GOT3 (cell line): ENCODE measurements around the gene PIGR.

ENCODE experiments used
- DNase-seq: peaks from one replicate; lab custom pipeline; 2025; ENCODE audit warnings: mixed read lengths; lab: John Stamatoyannopoulos, UW

The PIGR gene, protein sequence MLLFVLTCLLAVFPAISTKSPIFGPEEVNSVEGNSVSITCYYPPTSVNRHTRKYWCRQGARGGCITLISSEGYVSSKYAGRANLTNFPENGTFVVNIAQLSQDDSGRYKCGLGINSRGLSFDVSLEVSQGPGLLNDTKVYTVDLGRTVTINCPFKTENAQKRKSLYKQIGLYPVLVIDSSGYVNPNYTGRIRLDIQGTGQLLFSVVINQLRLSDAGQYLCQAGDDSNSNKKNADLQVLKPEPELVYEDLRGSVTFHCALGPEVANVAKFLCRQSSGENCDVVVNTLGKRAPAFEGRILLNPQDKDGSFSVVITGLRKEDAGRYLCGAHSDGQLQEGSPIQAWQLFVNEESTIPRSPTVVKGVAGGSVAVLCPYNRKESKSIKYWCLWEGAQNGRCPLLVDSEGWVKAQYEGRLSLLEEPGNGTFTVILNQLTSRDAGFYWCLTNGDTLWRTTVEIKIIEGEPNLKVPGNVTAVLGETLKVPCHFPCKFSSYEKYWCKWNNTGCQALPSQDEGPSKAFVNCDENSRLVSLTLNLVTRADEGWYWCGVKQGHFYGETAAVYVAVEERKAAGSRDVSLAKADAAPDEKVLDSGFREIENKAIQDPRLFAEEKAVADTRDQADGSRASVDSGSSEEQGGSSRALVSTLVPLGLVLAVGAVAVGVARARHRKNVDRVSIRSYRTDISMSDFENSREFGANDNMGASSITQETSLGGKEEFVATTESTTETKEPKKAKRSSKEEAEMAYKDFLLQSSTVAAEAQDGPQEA

DNA sequence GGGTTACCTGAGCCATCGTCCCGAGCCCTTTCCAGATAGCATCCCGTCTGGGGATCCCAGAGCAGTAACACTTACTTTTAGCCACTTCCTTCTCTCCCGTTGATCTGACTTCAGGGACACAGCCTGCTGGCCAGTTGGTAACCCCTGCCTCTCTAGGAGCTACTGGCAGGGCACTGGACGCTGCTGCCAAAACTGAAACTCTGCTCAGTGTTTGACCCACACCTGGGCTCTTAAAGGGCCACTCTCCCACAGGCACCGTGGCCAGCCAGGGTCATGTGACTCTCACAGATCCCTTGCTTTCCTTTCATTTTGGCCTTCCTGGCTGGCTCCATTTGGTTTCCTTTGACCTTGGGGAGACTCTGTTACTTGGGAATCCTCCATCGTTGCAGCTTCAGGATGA, at the start of gene PIGR:
Gene PIGR (minus strand): TSS at position 206 of the 400 bp plus-strand sequence. CDS start 5,935 bp downstream, outside the sequence.
- DNase-seq: no peak

DNA sequence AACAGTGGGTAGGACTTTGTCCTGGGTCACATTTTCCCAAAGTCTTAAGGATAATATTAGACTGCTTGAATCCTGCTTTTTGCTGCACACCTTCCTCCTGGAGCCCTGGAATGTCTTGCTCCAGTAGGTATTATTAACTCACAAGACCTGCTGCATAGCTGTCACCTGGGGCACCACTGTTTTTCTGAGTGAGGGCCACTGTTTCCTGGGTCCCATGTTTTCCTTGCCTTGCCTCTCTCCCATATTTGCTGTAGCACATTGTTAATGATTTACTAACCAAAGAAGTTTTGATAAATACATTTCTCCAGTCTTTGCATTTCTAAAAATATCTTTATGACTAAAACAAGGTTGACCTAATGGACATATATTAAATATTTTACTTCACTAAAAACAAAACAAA, 46.5 kb upstream of the PIGR start:
- no peak for DNase-seq

DNA sequence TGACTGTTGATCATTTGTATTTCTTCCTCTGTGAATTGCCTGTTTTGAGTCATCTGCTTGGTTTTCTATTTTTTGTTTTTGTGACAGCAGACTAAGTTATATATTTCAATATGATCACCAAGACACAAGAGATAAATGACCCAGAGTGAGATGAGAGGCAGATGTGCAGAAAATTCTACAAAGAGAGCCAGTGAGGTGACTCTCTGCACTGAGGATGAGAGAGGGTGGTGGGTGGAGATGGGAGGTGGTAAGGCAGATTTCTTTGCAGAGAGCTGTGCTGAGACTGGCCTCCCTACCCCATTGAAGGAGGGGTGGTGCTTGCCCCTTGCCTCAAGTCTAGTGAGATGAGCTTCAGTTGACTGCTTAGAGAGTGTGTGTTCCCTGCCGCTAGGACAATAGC, 41.6 kb upstream of the PIGR start:
- no peak for DNase-seq

DNA sequence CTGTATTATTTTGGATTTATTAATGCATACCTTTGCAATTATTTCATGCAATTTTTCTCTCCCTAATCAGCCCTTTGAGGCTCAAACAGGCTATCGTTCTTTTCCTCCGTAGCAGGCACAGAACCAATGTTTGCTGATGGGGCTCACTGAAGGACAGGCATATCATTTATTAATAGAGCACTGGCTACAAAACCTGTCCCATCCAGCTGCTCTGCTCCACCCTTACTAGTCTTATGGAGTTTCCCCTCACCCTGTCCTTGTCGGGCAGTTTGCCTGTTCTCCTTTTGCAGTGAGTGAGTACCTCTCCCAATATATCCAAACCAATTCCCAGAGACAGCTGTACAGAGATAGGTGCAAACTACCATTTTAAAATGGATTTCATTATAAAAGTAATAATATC, 40.6 kb upstream of the PIGR start:
- no peak for DNase-seq

DNA sequence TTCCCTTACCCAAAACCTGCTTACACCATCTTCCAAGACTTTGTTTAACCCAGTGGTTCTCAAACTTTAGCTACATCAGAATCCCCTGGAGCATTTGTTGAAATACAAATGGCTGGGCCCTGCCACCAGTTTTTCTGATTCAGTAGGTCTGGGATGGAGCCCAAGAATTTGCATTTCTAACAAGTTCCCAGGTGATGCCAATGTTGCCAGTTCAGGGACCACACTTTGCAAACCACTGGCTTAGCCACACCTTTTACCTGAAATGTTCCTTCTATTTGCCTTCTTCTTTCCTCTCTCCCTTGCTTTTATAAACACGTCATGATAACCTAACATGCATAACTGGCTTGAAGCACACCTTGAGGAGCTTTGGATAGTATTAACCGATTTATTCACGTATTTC, 40.1 kb upstream of the PIGR start:
- no peak for DNase-seq

DNA sequence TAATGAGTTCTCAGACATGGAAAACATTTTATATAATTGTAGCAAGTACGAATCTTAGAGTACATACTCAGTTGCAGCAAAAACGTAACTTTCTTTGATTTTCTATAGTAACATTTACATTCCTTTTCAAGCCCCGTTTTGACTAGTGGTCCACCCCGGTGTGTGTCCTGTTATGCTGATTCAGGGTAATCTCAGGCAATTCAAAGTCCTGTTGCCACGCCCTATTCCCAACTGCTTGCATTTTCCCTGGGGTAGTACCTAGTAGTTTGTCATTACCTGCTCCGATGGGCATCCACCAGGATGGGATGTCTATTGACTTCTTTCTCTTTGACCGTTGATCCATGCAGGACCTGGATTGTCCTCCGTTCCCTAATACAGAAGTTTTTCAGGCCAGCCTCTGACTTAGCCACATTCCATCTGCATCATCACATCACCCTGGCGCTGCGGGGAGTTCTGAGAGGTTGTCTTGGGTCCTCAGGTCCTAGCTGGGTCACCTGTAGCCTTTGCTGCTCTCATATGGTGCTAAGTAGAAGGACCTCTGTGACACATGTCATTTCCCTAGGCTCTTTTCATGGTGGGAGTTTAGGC, 39.0 kb upstream of the PIGR start:
- no peak for DNase-seq

DNA sequence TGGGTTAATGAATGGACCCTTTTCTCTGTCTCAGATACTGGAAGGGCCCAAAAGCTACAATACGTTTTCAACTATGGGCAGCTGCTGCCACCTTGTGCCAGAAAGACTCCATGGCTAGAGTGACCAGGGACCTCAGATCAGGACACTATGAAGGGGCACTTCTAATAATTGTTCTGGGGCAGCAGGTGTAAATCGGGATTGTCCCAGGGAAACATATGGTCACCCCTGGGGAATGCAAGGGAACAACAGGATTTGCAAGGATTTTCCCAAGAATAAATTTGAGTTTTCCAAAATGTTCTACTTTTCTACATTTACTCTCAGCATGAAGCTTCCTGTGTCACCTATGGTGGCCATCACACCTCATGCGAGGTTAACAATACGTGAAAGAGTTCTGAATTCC, 36.0 kb upstream of the PIGR start:
- no peak for DNase-seq

DNA sequence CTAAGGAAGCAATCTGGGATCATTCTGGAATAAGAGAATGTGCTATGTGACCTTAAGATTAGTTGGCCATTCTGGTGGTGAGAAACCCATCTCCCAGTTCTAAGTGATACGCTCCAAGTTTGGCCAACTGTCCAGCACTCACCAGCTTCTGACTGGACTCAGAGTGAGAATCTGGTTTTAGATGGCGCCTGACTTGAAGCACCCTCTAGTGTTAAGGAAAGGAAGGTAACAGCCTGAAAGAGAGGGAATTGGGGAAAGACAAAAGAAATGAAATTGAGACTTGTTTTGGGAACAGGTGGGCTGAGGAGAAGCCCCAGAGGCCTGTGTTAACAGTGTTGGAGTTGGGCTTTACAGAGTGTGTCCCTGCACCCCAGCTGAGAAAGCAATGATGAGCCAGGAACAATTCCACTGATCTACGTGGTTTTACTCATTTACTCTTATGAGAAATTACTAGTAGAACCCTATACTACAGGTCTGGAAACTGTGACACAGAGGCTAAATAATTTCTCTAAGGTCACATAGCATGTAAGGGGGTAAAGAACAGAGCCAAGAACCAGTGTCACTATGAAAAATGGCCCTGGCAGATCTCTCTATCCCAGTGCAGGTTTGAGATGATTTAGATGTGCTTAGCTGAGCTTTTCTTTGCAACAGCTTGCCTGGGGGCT, 33.2 kb upstream of the PIGR start:
- no peak for DNase-seq

DNA sequence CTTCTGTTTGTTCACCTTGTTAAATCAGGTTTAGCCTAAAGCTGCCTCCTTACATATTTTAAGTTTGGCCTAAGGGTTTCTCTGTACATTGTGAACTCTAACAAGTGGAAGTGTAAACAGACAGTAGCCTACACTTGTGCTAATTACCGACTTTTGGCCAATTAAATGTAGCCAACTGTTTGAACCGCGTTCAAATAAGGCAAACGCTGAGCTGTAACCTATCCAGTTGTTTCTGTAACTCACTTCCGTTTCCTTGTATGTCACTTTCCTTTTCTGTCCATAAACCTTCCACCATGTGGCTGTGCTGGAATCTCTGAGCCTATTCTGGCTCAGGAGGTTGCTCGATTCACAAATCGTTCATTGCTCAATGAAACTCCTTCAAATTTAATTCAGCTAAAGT, 32.0 kb upstream of the PIGR start:
- no peak for DNase-seq

DNA sequence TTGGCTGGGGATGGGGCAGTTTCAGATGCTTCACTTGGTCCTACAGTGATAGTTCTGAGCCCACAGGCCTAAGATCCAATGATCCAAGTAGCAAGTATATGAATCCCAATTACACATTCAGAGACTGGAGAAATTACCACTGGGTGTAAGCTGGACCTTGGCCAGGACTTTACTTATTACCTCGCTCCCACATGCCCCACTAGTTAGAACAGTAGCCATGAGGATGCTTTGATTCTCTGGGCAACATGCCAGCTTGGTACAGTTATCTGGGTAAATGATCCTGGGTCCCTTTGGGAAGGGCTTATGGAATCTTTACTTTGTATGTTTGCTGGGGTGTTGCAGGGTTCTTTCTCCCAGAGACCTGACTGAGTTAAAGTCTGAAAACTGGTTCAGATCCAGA, 29.0 kb upstream of the PIGR start:
- no peak for DNase-seq

DNA sequence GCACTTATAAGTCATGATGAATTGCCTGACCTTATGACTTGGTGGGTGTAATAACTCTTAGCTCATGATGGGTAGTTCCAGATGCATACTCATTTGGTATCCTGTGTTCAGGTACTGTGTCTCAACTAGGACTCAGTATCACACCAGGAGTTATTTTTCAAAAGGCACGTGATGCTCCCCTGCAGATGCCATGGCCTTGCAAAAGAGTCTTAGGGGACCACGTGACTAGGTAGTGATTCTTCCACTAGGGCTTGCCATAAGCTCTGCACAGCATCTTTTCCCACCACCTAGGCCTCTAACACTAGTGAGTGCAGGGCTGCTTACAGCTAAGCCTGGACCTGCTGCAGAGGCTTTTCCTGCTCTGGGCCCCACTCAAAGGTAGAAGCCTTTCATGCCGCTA, 27.9 kb upstream of the PIGR start:
- no peak for DNase-seq

DNA sequence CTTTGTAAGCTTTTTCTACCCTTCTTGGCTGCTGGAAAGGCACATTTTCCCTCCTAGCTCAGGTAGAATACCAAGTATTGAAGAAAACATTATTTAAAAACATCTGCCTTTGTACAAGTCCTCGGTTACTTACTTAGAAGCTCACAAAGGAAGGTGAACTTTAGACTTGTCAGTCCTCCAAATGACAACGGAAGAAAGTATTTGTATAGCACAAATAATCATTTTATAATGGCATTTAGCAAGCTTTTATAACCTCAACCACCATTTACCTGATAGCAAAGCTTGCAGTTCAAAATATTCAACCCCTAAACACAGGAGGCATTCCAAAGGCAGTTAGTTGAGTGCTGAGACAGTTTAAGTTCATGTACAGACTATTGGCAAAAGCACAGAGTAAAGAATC, 26.5 kb upstream of the PIGR start:
- DNase-seq: no peak

DNA sequence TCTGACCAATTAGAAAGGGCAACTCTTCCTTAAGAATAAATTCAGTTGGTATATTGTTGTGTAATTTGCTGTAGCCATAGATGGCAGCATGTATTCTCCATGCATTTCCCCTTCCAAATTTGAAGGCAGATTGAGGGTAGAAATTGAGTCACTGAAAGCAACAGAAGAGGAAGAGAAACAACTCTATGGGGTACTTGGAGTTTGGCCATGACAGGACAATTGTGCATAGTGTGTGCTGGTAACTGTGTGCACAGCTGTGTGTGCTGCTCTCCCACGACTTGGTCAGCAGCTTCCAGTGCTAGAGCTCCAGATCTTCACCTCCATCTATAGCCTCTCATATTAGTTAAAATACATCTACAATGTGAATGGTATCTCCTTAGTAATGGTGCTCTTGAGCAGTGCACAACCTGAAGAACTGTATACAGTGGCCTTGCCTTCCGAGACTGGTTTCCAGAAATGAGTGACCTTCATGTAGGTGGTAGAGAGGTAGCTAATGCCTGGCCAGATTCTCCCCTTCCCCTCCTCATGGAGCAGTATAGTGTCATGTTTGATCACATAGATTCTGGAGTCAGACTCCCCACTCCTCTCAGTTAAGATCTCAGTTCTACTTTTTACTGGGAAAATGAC, 24.9 kb upstream of the PIGR start:
- no peak for DNase-seq

DNA sequence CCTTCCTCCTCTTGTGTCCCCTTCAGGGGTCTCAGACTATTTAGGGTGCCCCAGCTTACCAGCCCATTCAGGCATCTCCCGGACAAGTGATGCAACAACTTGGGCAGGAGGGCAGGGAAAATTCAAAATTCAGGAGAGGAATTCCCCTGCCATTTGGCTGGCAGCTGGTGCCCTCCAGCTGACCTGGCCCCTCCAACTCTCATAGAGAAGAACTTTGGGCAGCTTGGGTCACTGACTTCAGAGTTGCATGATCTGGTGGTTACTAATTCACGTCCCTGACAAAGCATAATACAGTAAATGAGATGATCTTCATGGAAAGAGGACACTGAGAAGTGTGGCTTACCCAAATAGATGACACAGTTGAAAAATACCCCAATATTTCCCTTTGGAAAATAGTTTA, 24.2 kb upstream of the PIGR start, which contains the start of gene FCAMR:
Gene FCAMR (minus strand): TSS at position 15 of the 400 bp plus-strand sequence. CDS start 335 bp downstream, outside the sequence.
- DNase-seq: no peak

DNA sequence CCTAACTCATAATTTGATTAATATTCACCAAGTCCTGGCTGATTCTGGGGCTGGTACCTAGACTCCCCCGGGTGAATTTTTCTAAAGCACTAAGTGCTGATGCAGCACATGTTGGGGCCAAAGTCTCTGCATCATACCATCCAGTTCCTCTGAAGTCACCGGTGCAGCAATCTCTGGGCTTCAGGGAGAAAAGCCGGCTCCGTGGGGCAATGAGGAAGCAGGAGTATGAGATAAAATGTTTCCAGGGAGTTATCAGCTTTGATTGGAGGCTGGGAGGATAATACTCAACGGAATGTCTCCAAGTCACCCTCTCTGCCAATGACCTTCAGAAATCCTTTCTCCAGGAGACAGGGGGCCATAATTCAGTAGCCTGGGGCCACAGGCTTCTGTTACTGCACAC, 22.8 kb upstream of the PIGR start:
- DNase-seq: no peak

DNA sequence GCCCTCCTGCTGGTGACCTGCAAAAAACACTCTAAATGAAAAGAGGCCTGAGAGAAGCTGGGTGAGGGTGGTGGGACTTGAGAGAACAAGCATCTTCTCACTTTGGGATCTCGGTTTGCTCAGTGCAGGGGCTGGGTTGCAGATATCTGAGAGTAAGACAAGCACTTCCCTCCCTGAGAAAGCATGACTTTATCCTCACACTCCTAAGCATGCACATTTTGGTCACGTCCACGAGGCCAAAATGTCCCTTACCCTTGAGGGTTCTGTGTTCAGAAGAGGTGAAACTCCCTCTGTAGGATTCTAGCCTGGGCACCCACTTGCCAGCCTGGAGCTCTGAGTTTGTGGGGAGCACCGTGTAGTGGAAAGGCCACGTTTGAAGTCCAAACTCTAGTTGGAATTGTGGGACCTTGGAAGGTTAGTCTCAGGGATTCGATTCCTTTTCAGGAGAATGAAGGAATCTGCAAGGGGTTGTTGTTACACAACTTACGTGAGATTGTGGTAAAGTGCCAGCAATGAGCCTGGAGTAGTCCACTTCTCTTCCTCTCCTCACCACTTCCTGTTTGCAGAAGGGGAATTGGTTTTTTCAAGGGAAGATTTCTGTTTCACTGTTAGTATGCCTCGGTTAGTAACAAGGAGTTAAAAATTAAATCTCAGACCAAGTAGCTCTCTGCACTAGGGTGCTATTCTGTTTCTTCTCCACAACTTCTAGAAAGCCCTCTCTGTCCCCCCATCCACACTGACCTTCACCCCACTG, 21.0 kb upstream of the PIGR start:
- no peak for DNase-seq

DNA sequence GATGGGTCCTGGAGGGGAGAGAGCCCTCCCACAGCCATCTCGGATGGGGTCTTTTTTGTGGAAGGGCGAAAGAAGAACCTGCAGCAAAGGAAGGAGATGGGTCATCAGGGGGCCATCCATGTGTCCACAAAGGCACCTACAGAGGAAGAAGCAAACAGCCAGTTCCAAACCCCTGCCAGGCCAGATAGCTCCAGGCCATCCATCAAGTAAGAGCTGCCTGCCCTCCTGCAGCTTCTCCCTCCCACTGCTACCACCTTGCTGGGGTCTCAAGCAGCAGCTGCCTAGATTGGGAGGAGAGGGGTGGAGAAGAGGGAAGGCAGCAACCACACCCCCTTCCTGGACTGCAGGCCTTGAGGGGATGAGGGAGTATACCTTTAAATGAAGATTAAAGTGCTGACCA, 19.5 kb upstream of the PIGR start:
- no peak for DNase-seq

DNA sequence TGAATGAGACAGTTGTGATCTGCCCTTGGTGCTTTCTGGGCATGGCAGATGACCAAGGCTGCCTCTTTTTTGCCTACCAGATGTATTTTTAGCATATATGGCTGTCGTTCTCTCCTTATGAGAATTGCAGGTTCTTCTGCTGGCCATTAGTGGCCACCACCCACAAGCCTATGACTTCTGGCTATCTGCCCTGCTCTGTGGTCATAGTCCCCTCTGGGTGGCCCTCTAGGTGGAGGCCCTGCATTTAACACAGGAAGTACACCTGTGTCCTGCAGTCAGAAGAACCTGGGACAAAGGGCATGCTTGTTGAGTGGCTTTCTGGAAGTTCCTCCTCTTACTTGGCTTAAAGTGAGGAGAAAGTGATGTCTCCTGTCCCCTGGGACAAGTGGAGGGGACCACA, 17.5 kb upstream of the PIGR start:
- DNase-seq: no peak

DNA sequence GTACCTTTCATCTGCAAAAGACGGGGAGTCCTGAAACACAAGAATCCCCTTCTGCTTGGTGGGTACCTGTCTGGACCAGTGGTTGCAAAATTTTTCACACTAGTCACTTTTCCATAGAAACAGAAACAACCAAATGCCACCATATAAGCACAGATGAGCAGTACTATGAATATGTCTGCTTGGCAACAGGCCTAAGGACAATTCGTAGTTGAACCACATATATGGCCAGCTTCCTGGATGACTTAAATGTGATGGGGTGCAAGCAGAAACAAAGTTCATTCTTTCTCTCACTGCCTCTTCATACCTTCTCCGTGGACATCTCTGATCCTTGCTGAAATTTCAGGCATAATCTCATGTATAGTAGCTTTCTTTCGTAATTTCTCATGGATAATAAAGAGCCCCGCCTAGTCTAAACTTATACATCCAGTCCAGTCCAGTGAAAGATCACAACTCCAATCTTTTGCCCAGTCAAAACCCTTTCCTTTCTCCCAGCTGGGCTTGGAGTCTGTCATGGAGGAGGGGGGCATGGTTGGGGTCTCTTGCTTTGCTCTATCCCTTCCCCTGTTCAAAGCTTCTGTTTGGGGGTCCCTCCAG, 16.9 kb upstream of the PIGR start:
- DNase-seq: no peak

DNA sequence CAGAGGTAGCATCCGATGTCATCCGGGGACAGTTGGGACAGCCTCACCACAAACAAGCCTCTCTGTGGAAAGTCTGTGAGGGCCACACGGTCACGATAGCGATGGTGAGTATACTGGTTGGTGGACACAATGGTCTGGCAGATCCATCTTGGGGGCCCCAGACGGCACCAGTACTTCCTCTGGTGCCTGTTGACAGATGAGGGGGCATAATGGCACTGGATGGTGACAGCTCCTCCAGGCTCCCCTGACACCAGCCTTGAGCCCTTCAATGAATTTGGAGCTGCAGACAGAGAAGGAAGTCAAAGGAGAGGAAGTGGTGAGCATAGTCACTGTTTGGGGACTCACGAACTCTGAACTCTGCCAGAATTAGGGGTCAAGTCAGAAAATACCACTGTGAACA, 16.0 kb upstream of the PIGR start:
- DNase-seq: no peak

DNA sequence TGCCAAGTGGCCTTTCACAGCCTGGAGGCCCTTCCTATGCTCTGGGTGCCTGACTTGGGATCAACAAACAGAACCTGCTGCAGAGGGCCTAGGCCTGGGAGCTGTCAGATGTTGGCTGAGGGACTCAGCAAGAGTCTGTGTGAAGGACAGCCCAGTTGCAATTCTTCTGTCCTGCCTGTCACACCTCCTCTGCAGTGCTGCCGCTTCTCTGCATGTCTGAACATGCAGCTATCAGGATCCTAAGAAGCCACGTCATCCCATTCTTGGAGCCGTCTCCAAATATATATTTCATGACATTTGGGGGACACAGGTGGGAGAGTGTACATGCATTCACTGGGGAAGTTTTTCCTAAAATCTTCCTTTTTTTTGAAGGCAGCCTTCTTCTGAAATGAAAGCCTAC, 15.4 kb upstream of the PIGR start:
- DNase-seq: no peak
